ENCODE data around the gene BIRC2. TPM values are rescaled to one million over a fixed set of nuclear protein-coding genes. Genes with fewer than 3 reads are reported as not detected.

BIRC2 gene
- polyA plus RNA-seq, 1 of the 3 experiments (the other 2 are of a cell fraction): 20.1 TPM

DNA sequence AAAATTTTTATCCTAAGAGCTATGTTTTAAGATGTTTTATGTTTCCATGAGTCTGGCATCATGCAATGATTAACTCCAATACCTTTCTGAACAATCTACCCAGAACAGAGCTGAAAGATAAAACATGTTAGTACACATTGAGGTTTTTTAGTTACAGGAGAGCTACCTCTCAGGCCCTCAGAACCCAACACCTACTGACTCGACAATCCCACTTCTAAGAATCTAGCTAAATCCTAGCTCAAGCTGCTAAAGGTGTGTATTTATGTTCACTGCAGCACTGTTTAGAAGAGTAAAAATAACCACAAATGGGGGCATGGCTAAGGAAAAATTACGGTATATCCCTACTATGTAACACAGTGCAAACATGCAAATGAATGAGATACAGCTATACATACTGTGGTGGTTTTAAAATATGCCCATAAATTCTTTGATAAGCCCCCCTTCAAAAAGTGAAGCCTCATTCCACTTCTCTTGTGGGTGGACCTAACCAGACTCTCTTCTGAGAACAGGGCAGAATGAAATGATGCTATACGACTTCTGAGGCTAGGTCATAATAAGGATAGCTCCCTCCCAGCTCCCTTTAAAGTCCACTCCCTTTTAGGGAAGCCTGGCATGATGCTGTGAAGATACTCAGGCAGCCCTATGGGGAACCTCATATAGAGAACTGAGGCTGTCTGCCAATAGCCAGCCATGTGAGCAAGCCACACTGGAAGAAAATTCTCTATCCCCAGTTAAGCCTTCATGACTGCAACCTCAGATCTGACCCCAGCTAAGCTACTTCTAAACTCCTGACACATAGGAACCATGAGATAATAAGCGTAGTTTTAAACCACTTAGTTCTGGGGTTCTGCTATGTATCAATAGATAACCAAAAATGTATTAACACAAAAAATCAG, 76.1 kb downstream of the BIRC2 start:
- ChIA-PET POLR2A (interaction anchor here (1.0 kb wide), 1 partner anchor 29 kb away, joined by 4 read pairs; no protein-coding TSS in a partner anchor), CTCF (interaction anchor here (1.0 to 1.1 kb wide), 3 partner anchors 13 to 29 kb away, joined by 3 to 5 read pairs (median 3); no protein-coding TSS in a partner anchor)
- Histone ChIP-seq H3K4me2 (no peak overlapping the region), H3K9me2 (no peaks in the 10 kb centered on the region), H3K9me3 (no peaks in the 10 kb centered on the region), H3K36me3 (replicated peaks in 1 of 2; ENCODE audit: control insufficient read depth in 1 of 2, insufficient read depth in 2 of 2, low read length in 1 of 2) (peaks cover 0 to 9% of the 10 kb centered on the region in 2 experiments), H3K79me2 (ENCODE audit: insufficient read depth) (peaks cover 56% of the 10 kb centered on the region), H3K9ac (no peak overlapping the region), H2AFZ (ENCODE audit: low read depth) (no peak overlapping the region), H4K20me1 (ENCODE audit: insufficient read depth) (no peaks in the 10 kb centered on the region), H3K4me3 (ENCODE audit: low read depth in 2 of 2, low read length in 1 of 2) (no peak overlapping the region), H3K27me3 (ENCODE audit: insufficient read depth) (no peaks in the 10 kb centered on the region), H3F3A (replicated peaks; ENCODE audit: insufficient read depth) (no peaks in the 10 kb centered on the region), H3K4me1 (ENCODE audit: control insufficient read depth in 1 of 2, insufficient read depth in 2 of 2, low read depth in 1 of 2, low read length in 1 of 2) (no peaks in the 10 kb centered on the region; a peak in 1 of 4 replicates), H3K27ac (ENCODE audit: low read depth in 2 of 2, low read length in 1 of 2) (no peak overlapping the region)
- WGBS (ENCODE audit: low lambda C conversion rate): 93% methylated on average over 4 of the region's 4 CpGs
- no peak for TF ChIP-seq SMC3 (IDR thresholded peaks at IDR 0.05; ENCODE audit: low read depth, low read length)
- no peak for TF ChIP-seq FOXM1 (IDR thresholded peaks at IDR 0.05; ENCODE audit: low read depth)
- TF ChIP-seq, protein P1, sequence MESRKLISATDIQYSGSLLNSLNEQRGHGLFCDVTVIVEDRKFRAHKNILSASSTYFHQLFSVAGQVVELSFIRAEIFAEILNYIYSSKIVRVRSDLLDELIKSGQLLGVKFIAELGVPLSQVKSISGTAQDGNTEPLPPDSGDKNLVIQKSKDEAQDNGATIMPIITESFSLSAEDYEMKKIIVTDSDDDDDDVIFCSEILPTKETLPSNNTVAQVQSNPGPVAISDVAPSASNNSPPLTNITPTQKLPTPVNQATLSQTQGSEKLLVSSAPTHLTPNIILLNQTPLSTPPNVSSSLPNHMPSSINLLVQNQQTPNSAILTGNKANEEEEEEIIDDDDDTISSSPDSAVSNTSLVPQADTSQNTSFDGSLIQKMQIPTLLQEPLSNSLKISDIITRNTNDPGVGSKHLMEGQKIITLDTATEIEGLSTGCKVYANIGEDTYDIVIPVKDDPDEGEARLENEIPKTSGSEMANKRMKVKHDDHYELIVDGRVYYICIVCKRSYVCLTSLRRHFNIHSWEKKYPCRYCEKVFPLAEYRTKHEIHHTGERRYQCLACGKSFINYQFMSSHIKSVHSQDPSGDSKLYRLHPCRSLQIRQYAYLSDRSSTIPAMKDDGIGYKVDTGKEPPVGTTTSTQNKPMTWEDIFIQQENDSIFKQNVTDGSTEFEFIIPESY (IDR thresholded peaks at IDR 0.05; ENCODE audit: borderline replicate concordance, low read depth): no peak
- no peak for TF ChIP-seq POLR2AphosphoS5 (IDR thresholded peaks at IDR 0.05; ENCODE audit: low read depth, low read length)
- TF ChIP-seq YY1 (IDR thresholded peaks at IDR 0.05; ENCODE audit: low read depth): no peak
- TF ChIP-seq ELF1 (IDR thresholded peaks at IDR 0.05): no peak
- TF ChIP-seq CHD2 (IDR thresholded peaks at IDR 0.05; ENCODE audit: low read length, partially characterized antibody): no peak
- TF ChIP-seq, protein P2, sequence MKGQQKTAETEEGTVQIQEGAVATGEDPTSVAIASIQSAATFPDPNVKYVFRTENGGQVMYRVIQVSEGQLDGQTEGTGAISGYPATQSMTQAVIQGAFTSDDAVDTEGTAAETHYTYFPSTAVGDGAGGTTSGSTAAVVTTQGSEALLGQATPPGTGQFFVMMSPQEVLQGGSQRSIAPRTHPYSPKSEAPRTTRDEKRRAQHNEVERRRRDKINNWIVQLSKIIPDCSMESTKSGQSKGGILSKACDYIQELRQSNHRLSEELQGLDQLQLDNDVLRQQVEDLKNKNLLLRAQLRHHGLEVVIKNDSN (IDR thresholded peaks at IDR 0.05; ENCODE audit: borderline replicate concordance, low read depth): no peak
- no peak for TF ChIP-seq GABPA (IDR thresholded peaks at IDR 0.05; ENCODE audit: low read depth)
- TF ChIP-seq, protein P3, sequence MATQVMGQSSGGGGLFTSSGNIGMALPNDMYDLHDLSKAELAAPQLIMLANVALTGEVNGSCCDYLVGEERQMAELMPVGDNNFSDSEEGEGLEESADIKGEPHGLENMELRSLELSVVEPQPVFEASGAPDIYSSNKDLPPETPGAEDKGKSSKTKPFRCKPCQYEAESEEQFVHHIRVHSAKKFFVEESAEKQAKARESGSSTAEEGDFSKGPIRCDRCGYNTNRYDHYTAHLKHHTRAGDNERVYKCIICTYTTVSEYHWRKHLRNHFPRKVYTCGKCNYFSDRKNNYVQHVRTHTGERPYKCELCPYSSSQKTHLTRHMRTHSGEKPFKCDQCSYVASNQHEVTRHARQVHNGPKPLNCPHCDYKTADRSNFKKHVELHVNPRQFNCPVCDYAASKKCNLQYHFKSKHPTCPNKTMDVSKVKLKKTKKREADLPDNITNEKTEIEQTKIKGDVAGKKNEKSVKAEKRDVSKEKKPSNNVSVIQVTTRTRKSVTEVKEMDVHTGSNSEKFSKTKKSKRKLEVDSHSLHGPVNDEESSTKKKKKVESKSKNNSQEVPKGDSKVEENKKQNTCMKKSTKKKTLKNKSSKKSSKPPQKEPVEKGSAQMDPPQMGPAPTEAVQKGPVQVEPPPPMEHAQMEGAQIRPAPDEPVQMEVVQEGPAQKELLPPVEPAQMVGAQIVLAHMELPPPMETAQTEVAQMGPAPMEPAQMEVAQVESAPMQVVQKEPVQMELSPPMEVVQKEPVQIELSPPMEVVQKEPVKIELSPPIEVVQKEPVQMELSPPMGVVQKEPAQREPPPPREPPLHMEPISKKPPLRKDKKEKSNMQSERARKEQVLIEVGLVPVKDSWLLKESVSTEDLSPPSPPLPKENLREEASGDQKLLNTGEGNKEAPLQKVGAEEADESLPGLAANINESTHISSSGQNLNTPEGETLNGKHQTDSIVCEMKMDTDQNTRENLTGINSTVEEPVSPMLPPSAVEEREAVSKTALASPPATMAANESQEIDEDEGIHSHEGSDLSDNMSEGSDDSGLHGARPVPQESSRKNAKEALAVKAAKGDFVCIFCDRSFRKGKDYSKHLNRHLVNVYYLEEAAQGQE (IDR thresholded peaks at IDR 0.05; ENCODE audit: low read depth, low read length): no peak
- no peak for TF ChIP-seq MEF2A (IDR thresholded peaks at IDR 0.05; ENCODE audit: borderline replicate concordance, low read depth)
- no peak for TF ChIP-seq EZH2phosphoT487 (IDR thresholded peaks at IDR 0.05; ENCODE audit: borderline replicate concordance, low read depth)
- no peak for TF ChIP-seq NRF1 (IDR thresholded peaks at IDR 0.05; ENCODE audit: low read depth, low read length)
- no peak for TF ChIP-seq MXI1 (IDR thresholded peaks at IDR 0.05; ENCODE audit: low read depth, low read length)
- TF ChIP-seq, protein P4, sequence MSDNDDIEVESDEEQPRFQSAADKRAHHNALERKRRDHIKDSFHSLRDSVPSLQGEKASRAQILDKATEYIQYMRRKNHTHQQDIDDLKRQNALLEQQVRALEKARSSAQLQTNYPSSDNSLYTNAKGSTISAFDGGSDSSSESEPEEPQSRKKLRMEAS (IDR thresholded peaks at IDR 0.05; ENCODE audit: low read depth): no peak
- no peak for DNase-seq
